Chondrocyte (in vitro differentiated cells): ENCODE data around the gene UVRAG. TPM values are rescaled to one million over a fixed set of nuclear protein-coding genes. Genes with fewer than 3 reads are reported as not detected.

Source experiments
- DNase-seq: peaks from one replicate; pipeline ENCODE4 v3.0.0; 2021; ENCODE audit warnings: mixed read lengths, low spot score
- H3K27ac Mint-ChIP-seq: one replicate; pipeline ENCODE4 v1.8.0; 2021; ENCODE audit warnings: mild to moderate bottlenecking, moderate library complexity, mixed read lengths; ENCODE audit not compliant: unreplicated experiment
- H3K27me3 Mint-ChIP-seq: 2 replicates; pipeline ENCODE4 v1.8.0; 2021; ENCODE audit warnings: low read depth, mixed read lengths
- H3K36me3 Mint-ChIP-seq: 2 replicates; pipeline ENCODE4 v1.8.0; 2021; ENCODE audit warnings: low read depth, mixed read lengths
- H3K4me1 Mint-ChIP-seq: 2 replicates; pipeline ENCODE4 v1.8.0; 2021; ENCODE audit warnings: low read depth, mild to moderate bottlenecking, mixed read lengths
- H3K4me3 Mint-ChIP-seq: one replicate; pipeline ENCODE4 v1.8.0; 2021; ENCODE audit warnings: mild to moderate bottlenecking, moderate library complexity, mixed read lengths; ENCODE audit not compliant: unreplicated experiment
- H3K9me3 Mint-ChIP-seq: 2 replicates; pipeline ENCODE4 v1.8.0; 2021; ENCODE audit warnings: low read depth, mixed read lengths
- total RNA-seq: library from RNA; stranded (reverse); gene quantifications from 3 replicates; pipeline ENCODE4 v1.2.1, GENCODE V29; 2021
- TF ChIP-seq, protein P1 (sequence below): fragments of 200-600 bp; sonication (generic); IDR thresholded peaks from 2 replicates; pipeline ENCODE4 v1.5.0; 2021; ENCODE audit warnings: antibody characterized with exemption, mild to moderate bottlenecking, moderate library complexity

The UVRAG gene
- total RNA-seq, 1 donor from 2014 or later = 16.9 TPM

DNA sequence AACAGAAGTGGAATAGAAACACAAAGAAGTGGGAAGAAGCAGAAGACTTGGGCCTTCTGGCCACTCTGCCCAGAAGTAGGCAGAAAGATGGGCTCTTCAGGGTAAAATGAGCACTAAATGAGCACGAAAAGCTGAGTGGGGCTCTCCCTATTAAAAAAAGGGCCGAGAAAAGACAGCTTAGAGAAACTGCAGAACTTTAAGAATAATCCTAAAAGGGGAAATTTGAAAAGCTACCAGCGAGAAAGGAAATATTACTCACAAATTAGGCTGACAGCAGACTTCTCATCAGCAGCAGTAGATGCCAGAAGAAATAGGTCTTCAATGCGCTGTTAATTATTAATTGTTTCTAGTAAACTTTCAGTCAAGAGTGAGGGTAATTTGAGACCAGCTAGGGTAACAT is 78.2 kb downstream of the UVRAG start:
- Mint-ChIP-seq H3K4me1 (peaks cover 10% of the 10 kb centered on the region), H3K36me3 (peaks cover 10% of the 10 kb centered on the region), H3K9me3 (no peaks in the 10 kb centered on the region), H3K27me3 (no peaks in the 10 kb centered on the region), H3K4me3 (no peak overlapping the region), H3K27ac (no peak overlapping the region)
- DNase-seq = no peak
- TF ChIP-seq, protein P1, sequence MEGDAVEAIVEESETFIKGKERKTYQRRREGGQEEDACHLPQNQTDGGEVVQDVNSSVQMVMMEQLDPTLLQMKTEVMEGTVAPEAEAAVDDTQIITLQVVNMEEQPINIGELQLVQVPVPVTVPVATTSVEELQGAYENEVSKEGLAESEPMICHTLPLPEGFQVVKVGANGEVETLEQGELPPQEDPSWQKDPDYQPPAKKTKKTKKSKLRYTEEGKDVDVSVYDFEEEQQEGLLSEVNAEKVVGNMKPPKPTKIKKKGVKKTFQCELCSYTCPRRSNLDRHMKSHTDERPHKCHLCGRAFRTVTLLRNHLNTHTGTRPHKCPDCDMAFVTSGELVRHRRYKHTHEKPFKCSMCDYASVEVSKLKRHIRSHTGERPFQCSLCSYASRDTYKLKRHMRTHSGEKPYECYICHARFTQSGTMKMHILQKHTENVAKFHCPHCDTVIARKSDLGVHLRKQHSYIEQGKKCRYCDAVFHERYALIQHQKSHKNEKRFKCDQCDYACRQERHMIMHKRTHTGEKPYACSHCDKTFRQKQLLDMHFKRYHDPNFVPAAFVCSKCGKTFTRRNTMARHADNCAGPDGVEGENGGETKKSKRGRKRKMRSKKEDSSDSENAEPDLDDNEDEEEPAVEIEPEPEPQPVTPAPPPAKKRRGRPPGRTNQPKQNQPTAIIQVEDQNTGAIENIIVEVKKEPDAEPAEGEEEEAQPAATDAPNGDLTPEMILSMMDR = no peak

GRCh38 chr11:75894036-75894585 is 79.1 kb downstream of the UVRAG start:
- no peak overlapping the region for H3K27ac Mint-ChIP-seq
- no peaks in the 10 kb centered on the region for H3K27me3 Mint-ChIP-seq
- no peak overlapping the region for H3K4me3 Mint-ChIP-seq
- H3K9me3 Mint-ChIP-seq = no peaks in the 10 kb centered on the region
- peaks cover 16% of the 10 kb centered on the region for H3K4me1 Mint-ChIP-seq
- DNase-seq = no peak
- H3K36me3 Mint-ChIP-seq = peaks cover 10% of the 10 kb centered on the region
- TF ChIP-seq, protein P1 = no peak

GRCh38 chr11:75896843-75897419 is 81.9 kb downstream of the UVRAG start:
- TF ChIP-seq, protein P1 = peak; percentile 92

DNA sequence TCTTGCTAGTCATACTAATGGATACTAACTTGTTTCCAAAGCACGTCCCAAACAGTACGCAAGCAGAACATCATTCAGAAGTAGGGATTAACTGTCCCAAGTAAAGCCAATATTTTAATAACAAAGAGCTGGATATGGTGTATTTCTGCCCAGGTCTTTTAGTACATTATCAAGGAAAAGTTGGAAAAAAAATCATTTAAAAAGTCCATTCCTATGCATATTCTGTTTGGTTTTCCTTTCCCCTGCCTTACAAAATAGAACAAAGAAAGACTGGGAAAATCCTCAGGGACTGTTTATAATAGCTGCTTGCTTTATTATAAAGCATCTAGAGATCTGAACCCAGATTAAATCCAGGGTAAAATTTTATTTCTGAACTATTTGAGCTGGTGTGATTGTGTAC is 83.9 kb downstream of the UVRAG start:
- no peak for DNase-seq
- Mint-ChIP-seq H3K9me3 (no peaks in the 10 kb centered on the region), H3K4me1 (peaks cover 60% of the 10 kb centered on the region), H3K36me3 (no peaks in the 10 kb centered on the region), H3K27me3 (no peaks in the 10 kb centered on the region), H3K27ac (no peak overlapping the region), H3K4me3 (no peak overlapping the region)
- TF ChIP-seq, protein P1 = no peak

More at GRCh38 chr11:75896843-75897419, 81.9 kb downstream of the UVRAG start:
- Mint-ChIP-seq H3K27me3 (no peaks in the 10 kb centered on the region), H3K9me3 (no peaks in the 10 kb centered on the region), H3K4me1 (peaks cover 43% of the 10 kb centered on the region), H3K27ac (peak overlapping the region; percentile 8), H3K4me3 (no peak overlapping the region), H3K36me3 (peaks cover 5% of the 10 kb centered on the region)
- DNase-seq = no peak

- Mint-ChIP-seq H3K27me3 (no peaks in the 10 kb centered on the region), H3K27ac (peak overlapping the region; percentile 9), H3K4me3 (no peak overlapping the region), H3K36me3 (no peaks in the 10 kb centered on the region), H3K4me1 (peaks cover 66% of the 10 kb centered on the region), H3K9me3 (no peaks in the 10 kb centered on the region)
- DNase-seq = no peak
- TF ChIP-seq, protein P1 = no peak
These were observed 84.8 kb downstream of the UVRAG start for GRCh38 chr11:75899806-75900205.
